Measurements from ENCODE around the gene MCC. TPM values are rescaled to one million over a fixed set of nuclear protein-coding genes. Genes with fewer than 3 reads are reported as not detected.
A peak's percentile ranks its signal among the peaks of the same experiment; 100 is the strongest.

The MCC gene
- total and polyA plus RNA-seq, 2 donors (not counting 1 experiment from before 2014, with no cell fraction given), result 3.2 to 41.3 TPM

DNA sequence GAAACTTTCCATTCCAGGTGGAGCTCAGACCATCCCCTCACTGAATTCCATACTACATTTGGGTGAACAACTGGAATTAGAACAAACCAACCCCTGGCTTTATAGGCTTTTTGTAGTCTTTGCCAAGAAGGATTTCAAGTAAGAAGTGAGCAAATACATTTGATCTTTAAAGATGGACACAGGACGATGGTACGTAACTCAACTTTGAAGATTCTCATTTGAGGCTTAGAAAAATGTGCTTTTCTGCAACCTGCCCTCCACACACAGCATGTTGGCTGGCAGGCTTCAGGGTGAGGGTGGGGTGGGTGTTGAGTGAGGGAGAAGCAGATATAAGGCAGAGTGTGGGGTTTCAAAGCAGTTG is 335.9 kb downstream of the MCC start:
- Histone ChIP-seq H3K27ac (ENCODE audit: insufficient read depth, low read length) (no peak overlapping the region), H3K9me3 (ENCODE audit: control insufficient read depth, insufficient read depth, low read depth, low read length) (no peaks in the 10 kb centered on the region), H3K27me3 (ENCODE audit: control insufficient read depth, insufficient read depth, low read length) (no peaks in the 10 kb centered on the region), H3K4me2 (ENCODE audit: extremely low read depth, insufficient read depth, low read length) (no peak overlapping the region), H4K20me1 (ENCODE audit: control insufficient read depth, extremely low read depth, insufficient read depth, low read length) (no peaks in the 10 kb centered on the region), H3K4me1 (ENCODE audit: control insufficient read depth, extremely low read depth, insufficient read depth, low read length) (peaks cover 2% of the 10 kb centered on the region), H3K79me2 (ENCODE audit: control insufficient read depth, insufficient read depth, low read length) (no peaks in the 10 kb centered on the region), H3K4me3 (replicated peaks in 1 of 4; ENCODE audit: control extremely low read depth in 1 of 4, insufficient read depth in 1 of 4, low read depth in 3 of 4, low read length in 4 of 4) (no peak overlapping the region), H3K36me3 (ENCODE audit: control insufficient read depth, insufficient read depth, low read length) (no peaks in the 10 kb centered on the region), H3K9ac (ENCODE audit: insufficient read depth, low read length) (no peak overlapping the region), H2AFZ (ENCODE audit: low read length) (no peak overlapping the region)
- TF ChIP-seq, protein P1, sequence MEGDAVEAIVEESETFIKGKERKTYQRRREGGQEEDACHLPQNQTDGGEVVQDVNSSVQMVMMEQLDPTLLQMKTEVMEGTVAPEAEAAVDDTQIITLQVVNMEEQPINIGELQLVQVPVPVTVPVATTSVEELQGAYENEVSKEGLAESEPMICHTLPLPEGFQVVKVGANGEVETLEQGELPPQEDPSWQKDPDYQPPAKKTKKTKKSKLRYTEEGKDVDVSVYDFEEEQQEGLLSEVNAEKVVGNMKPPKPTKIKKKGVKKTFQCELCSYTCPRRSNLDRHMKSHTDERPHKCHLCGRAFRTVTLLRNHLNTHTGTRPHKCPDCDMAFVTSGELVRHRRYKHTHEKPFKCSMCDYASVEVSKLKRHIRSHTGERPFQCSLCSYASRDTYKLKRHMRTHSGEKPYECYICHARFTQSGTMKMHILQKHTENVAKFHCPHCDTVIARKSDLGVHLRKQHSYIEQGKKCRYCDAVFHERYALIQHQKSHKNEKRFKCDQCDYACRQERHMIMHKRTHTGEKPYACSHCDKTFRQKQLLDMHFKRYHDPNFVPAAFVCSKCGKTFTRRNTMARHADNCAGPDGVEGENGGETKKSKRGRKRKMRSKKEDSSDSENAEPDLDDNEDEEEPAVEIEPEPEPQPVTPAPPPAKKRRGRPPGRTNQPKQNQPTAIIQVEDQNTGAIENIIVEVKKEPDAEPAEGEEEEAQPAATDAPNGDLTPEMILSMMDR (conservative IDR thresholded peaks at IDR 0.05 in 1 of 2, IDR thresholded peaks at IDR 0.05 in 1 of 2; ENCODE audit: low read depth in 1 of 2, low read length in 2 of 2), result no peak
- no peak for TF ChIP-seq EZH2 (IDR thresholded peaks at IDR 0.05; ENCODE audit: low read length, missing control alignments)
- DNase-seq (ENCODE audit: low read depth in 2 of 2), result no peak

- Histone ChIP-seq H3K36me3 (ENCODE audit: control insufficient read depth, insufficient read depth, low read length) (no peaks in the 10 kb centered on the region), H4K20me1 (ENCODE audit: control insufficient read depth, extremely low read depth, insufficient read depth, low read length) (no peaks in the 10 kb centered on the region), H2AFZ (ENCODE audit: low read length) (no peak overlapping the region), H3K4me3 (replicated peaks in 1 of 4; ENCODE audit: control extremely low read depth in 1 of 4, insufficient read depth in 1 of 4, low read depth in 3 of 4, low read length in 4 of 4) (no peak overlapping the region), H3K9me3 (ENCODE audit: control insufficient read depth, insufficient read depth, low read depth, low read length) (no peaks in the 10 kb centered on the region), H3K9ac (ENCODE audit: insufficient read depth, low read length) (no peak overlapping the region), H3K79me2 (ENCODE audit: control insufficient read depth, insufficient read depth, low read length) (no peaks in the 10 kb centered on the region), H3K4me2 (ENCODE audit: extremely low read depth, insufficient read depth, low read length) (no peak overlapping the region), H3K27ac (ENCODE audit: insufficient read depth, low read length) (no peak overlapping the region), H3K27me3 (ENCODE audit: control insufficient read depth, insufficient read depth, low read length) (no peaks in the 10 kb centered on the region), H3K4me1 (ENCODE audit: control insufficient read depth, extremely low read depth, insufficient read depth, low read length) (peaks cover 2% of the 10 kb centered on the region)
- no peak for TF ChIP-seq EZH2 (IDR thresholded peaks at IDR 0.05; ENCODE audit: low read length, missing control alignments)
- TF ChIP-seq, protein P1 (conservative IDR thresholded peaks at IDR 0.05 in 1 of 2, IDR thresholded peaks at IDR 0.05 in 1 of 2; ENCODE audit: low read depth in 1 of 2, low read length in 2 of 2), result no peak
- DNase-seq (ENCODE audit: low read depth in 2 of 2), result no peak
Measured at GRCh38 chr5:113151641-113152379, 336.4 kb downstream of the MCC start.

GRCh38 chr5:113150821-113151220 is 337.4 kb downstream of the MCC start:
- TF ChIP-seq, protein P1 (conservative IDR thresholded peaks at IDR 0.05 in 1 of 2, IDR thresholded peaks at IDR 0.05 in 1 of 2; ENCODE audit: low read depth in 1 of 2, low read length in 2 of 2), result no peak
- TF ChIP-seq EZH2 (IDR thresholded peaks at IDR 0.05; ENCODE audit: low read length, missing control alignments), result no peak
- Histone ChIP-seq H3K36me3 (ENCODE audit: control insufficient read depth, insufficient read depth, low read length) (no peaks in the 10 kb centered on the region), H3K27ac (ENCODE audit: insufficient read depth, low read length) (no peak overlapping the region), H3K27me3 (ENCODE audit: control insufficient read depth, insufficient read depth, low read length) (no peaks in the 10 kb centered on the region), H3K9ac (ENCODE audit: insufficient read depth, low read length) (no peak overlapping the region), H3K4me1 (ENCODE audit: control insufficient read depth, extremely low read depth, insufficient read depth, low read length) (peaks cover 2% of the 10 kb centered on the region), H3K4me3 (replicated peaks in 1 of 4; ENCODE audit: control extremely low read depth in 1 of 4, insufficient read depth in 1 of 4, low read depth in 3 of 4, low read length in 4 of 4) (no peak overlapping the region), H3K79me2 (ENCODE audit: control insufficient read depth, insufficient read depth, low read length) (no peaks in the 10 kb centered on the region), H2AFZ (ENCODE audit: low read length) (no peak overlapping the region), H3K9me3 (ENCODE audit: control insufficient read depth, insufficient read depth, low read depth, low read length) (no peaks in the 10 kb centered on the region), H4K20me1 (ENCODE audit: control insufficient read depth, extremely low read depth, insufficient read depth, low read length) (no peaks in the 10 kb centered on the region), H3K4me2 (ENCODE audit: extremely low read depth, insufficient read depth, low read length) (no peak overlapping the region)
- DNase-seq (ENCODE audit: low read depth in 2 of 2), result peak in 1 of 2 donors; percentile 24
